ENCODE data around the gene CLMN. TPM values are rescaled to one million over a fixed set of nuclear protein-coding genes. Genes with fewer than 3 reads are reported as not detected.

Gene CLMN
- total RNA-seq, 4 donors from 2014 or later: 3.8 to 10.0 (median 5.3) TPM

- H3K27ac ChIP-seq: no peak overlapping the region
- H3K36me3 ChIP-seq: no peaks in the 10 kb centered on the region
- 77 to 84% methylated on average over 5 of the region's 6 CpGs for WGBS, 2 donors (ENCODE audit: low coverage in 1 of 2)
- H3K27me3 ChIP-seq: no peaks in the 10 kb centered on the region
- ATAC-seq: no peak
- TF ChIP-seq POLR2AphosphoS5 (IDR thresholded peaks at IDR 0.05) (no peak), EP300 (IDR thresholded peaks at IDR 0.05) (no peak), CTCF (IDR thresholded peaks at IDR 0.05) (no peak), POLR2A (IDR thresholded peaks at IDR 0.05) (no peak)
- H3K4me1 ChIP-seq: peaks cover 0 to 1% (median 0%) of the 10 kb centered on the region in 3 donors
- H3K4me3 ChIP-seq: no peak overlapping the region
- no peaks in the 10 kb centered on the region for H3K9me3 ChIP-seq
Measured at GRCh38 chr14:95240859-95241813, 78.6 kb downstream of the CLMN start.

- Histone ChIP-seq H3K36me3 (no peaks in the 10 kb centered on the region), H3K4me3 (no peak overlapping the region), H3K4me1 (peaks cover 0 to 5% (median 0%) of the 10 kb centered on the region in 3 donors), H3K27me3 (no peaks in the 10 kb centered on the region), H3K9me3 (no peaks in the 10 kb centered on the region), H3K27ac (no peak overlapping the region)
- WGBS, 2 donors (ENCODE audit: low coverage in 1 of 2): 97 to 100% methylated on average over 3 to 5 of the region's 10 CpGs
- TF ChIP-seq POLR2AphosphoS5 (IDR thresholded peaks at IDR 0.05) (no peak), CTCF (IDR thresholded peaks at IDR 0.05) (no peak), EP300 (IDR thresholded peaks at IDR 0.05) (no peak)
- ATAC-seq: no peak
Measured at GRCh38 chr14:95238487-95239298, 81.0 kb downstream of the CLMN start.

GRCh38 chr14:95237958-95238340 lies 81.8 kb downstream of the CLMN start:
- Histone ChIP-seq H3K9me3 (no peaks in the 10 kb centered on the region), H3K36me3 (no peaks in the 10 kb centered on the region), H3K27ac (peak overlapping the region in 1 of 4 donors; percentile 30), H3K4me3 (no peak overlapping the region), H3K4me1 (peaks cover 0 to 5% (median 0%) of the 10 kb centered on the region in 3 donors), H3K27me3 (no peaks in the 10 kb centered on the region)
- TF ChIP-seq POLR2A (IDR thresholded peaks at IDR 0.05) (no peak), POLR2AphosphoS5 (IDR thresholded peaks at IDR 0.05) (no peak), CTCF (IDR thresholded peaks at IDR 0.05) (no peak), EP300 (IDR thresholded peaks at IDR 0.05) (no peak)
- no peak for ATAC-seq
- WGBS, 2 donors (ENCODE audit: low coverage in 1 of 2): 60 to 84% methylated on average over 3 to 9 of the region's 11 CpGs

- no peak for ATAC-seq
- Histone ChIP-seq H3K4me3 (no peak overlapping the region), H3K4me1 (peaks cover 0 to 5% (median 0%) of the 10 kb centered on the region in 3 donors), H3K27ac (peak overlapping the region in 1 of 4 donors; percentile 30), H3K36me3 (no peaks in the 10 kb centered on the region), H3K27me3 (no peaks in the 10 kb centered on the region), H3K9me3 (no peaks in the 10 kb centered on the region)
- TF ChIP-seq POLR2AphosphoS5 (IDR thresholded peaks at IDR 0.05) (no peak), POLR2A (IDR thresholded peaks at IDR 0.05) (no peak), CTCF (IDR thresholded peaks at IDR 0.05) (no peak), EP300 (IDR thresholded peaks at IDR 0.05) (no peak)
- WGBS, 2 donors (ENCODE audit: low coverage in 1 of 2): 86 to 88% methylated on average over 5 to 8 of the region's 17 CpGs
Measured at GRCh38 chr14:95237121-95237957, 82.4 kb downstream of the CLMN start.

Measured in gastroesophageal sphincter (tissue), 4 donors.